CD4-positive, CD25-positive, alpha-beta regulatory T cell (primary cell): Measurements from ENCODE around the gene CMTR1. TPM values are rescaled to one million over a fixed set of nuclear protein-coding genes. Genes with fewer than 3 reads are reported as not detected.
A peak's percentile ranks its signal among the peaks of the same experiment; 100 is the strongest.

Experiments used
- ATAC-seq, 2 donors: fragments of 150-1000 bp; cut with Tn5 transposase; one replicate each; pipeline ENCODE4 v1.10.0; 2021; ENCODE audit warnings: low read depth in 2 of 2, moderate number of reproducible peaks in 2 of 2, moderate library complexity in 1 of 2
- DNase-seq, 3 donors: peaks; one replicate each; pipeline versions ENCODE4 v3.0.0 to v3.0.0-alpha.2; 2012 to 2022; ENCODE audit warnings: mixed read lengths in 1 of 3
- H3K27ac ChIP-seq: one replicate; pipeline ENCODE4 v1.7.0; 2013; ENCODE audit warnings: mild to moderate bottlenecking, low read length; ENCODE audit not compliant: insufficient read depth, poor library complexity, severe bottlenecking
- H3K27me3 ChIP-seq: one replicate; pipeline ENCODE4 v1.7.0; 2013; ENCODE audit warnings: low read length; ENCODE audit not compliant: control insufficient read depth, insufficient read depth
- H3K36me3 ChIP-seq: one replicate; pipeline ENCODE4 v1.7.0; 2013; ENCODE audit warnings: mild to moderate bottlenecking, low read length, moderate library complexity; ENCODE audit not compliant: control insufficient read depth, insufficient read depth
- H3K4me1 ChIP-seq: 2 replicates; pipeline ENCODE4 v1.7.0; 2013; ENCODE audit warnings: mild to moderate bottlenecking, low read length; ENCODE audit not compliant: insufficient read depth, control insufficient read depth, poor library complexity, severe bottlenecking
- H3K4me3 ChIP-seq: one replicate; pipeline ENCODE4 v1.7.0; 2013; ENCODE audit warnings: low read depth, mild to moderate bottlenecking, low read length, moderate library complexity
- H3K9me3 ChIP-seq, 2 experiments: 1 replicate in 1 of 2; 2 replicates in 1 of 2; pipeline ENCODE4 v1.7.0; 2013; ENCODE audit warnings: low read length in 2 of 2, mild to moderate bottlenecking in 1 of 2, moderate library complexity in 1 of 2; ENCODE audit not compliant: control insufficient read depth in 2 of 2
- H3K27ac Mint-ChIP-seq, 3 donors: one replicate each; pipeline ENCODE4 v1.8.0; 2020 to 2022; ENCODE audit warnings: mild to moderate bottlenecking in 3 of 3, mixed read lengths in 3 of 3, moderate library complexity in 2 of 3
- H3K27me3 Mint-ChIP-seq: one replicate; pipeline ENCODE4 v1.8.0; 2022; ENCODE audit warnings: mild to moderate bottlenecking, mixed read lengths
- H3K36me3 Mint-ChIP-seq: one replicate; pipeline ENCODE4 v1.8.0; 2020; ENCODE audit warnings: mixed read lengths
- H3K4me1 Mint-ChIP-seq, 4 donors: one replicate each; pipeline ENCODE4 v1.8.0; 2020 to 2022; ENCODE audit warnings: mixed read lengths in 4 of 4, mild to moderate bottlenecking in 1 of 4
- H3K4me3 Mint-ChIP-seq, 4 donors: one replicate each; pipeline ENCODE4 v1.8.0; 2020 to 2022; ENCODE audit warnings: mild to moderate bottlenecking in 4 of 4, mixed read lengths in 4 of 4, moderate library complexity in 3 of 4
- H3K9me3 Mint-ChIP-seq, 7 donors: one replicate each; pipeline ENCODE4 v1.8.0; 2020 to 2022; ENCODE audit warnings: mixed read lengths in 7 of 7, mild to moderate bottlenecking in 3 of 7, moderate library complexity in 2 of 7
- polyA plus RNA-seq, 4 donors: library from polyadenylated mRNA; unstranded; fragments of 300-500 nt; fragmentation: Illumina TruSeq; gene quantifications; one replicate each; pipeline ENCODE4 v1.2.3, GENCODE V29; 2021
- total RNA-seq: library from RNA; stranded (reverse); gene quantifications from one replicate; pipeline ENCODE4 v1.2.3, GENCODE V29; 2022

The CMTR1 gene
- total and polyA plus RNA-seq, 5 donors from 2014 or later, result 27.8 to 91.2 (median 29.4) TPM

- peaks cover 66% of the 10 kb centered on the region for H3K36me3 Mint-ChIP-seq
These were observed 21.6 kb downstream of the CMTR1 start for GRCh38 chr6:37454420-37455140.

GRCh38 chr6:37456126-37456525 lies 23.1 kb downstream of the CMTR1 start:
- Histone ChIP-seq H3K27ac (no peak overlapping the region), H3K4me3 (no peak overlapping the region), H3K36me3 (peaks cover 92% of the 10 kb centered on the region), H3K4me1 (no peaks in the 10 kb centered on the region), H3K27me3 (no peaks in the 10 kb centered on the region), H3K9me3 (no peaks in the 10 kb centered on the region)
- H3K27me3 Mint-ChIP-seq, result no peaks in the 10 kb centered on the region
- H3K27ac Mint-ChIP-seq, result no peak overlapping the region
- ATAC-seq (no peak), DNase-seq (no peak)
- peak overlapping the region in 1 of 4 donors; percentile 40 for H3K4me3 Mint-ChIP-seq
- H3K4me1 Mint-ChIP-seq, result peaks cover 0 to 12% (median 8%) of the 10 kb centered on the region in 4 donors
- H3K9me3 Mint-ChIP-seq, result no peaks in the 10 kb centered on the region
- peaks cover 64% of the 10 kb centered on the region for H3K36me3 Mint-ChIP-seq

More at GRCh38 chr6:37454420-37455140, 21.6 kb downstream of the CMTR1 start:
- peaks cover 0 to 12% (median 10%) of the 10 kb centered on the region in 4 donors for H3K4me1 Mint-ChIP-seq
- Histone ChIP-seq H3K4me3 (no peak overlapping the region), H3K4me1 (no peaks in the 10 kb centered on the region), H3K27ac (no peak overlapping the region), H3K27me3 (no peaks in the 10 kb centered on the region), H3K36me3 (peaks cover 91% of the 10 kb centered on the region), H3K9me3 (no peaks in the 10 kb centered on the region)
- ATAC-seq (no peak), DNase-seq (no peak)
- peak overlapping the region in 1 of 3 donors; percentile 59 for H3K27ac Mint-ChIP-seq
- no peaks in the 10 kb centered on the region for H3K9me3 Mint-ChIP-seq
- no peaks in the 10 kb centered on the region for H3K27me3 Mint-ChIP-seq
- no peak overlapping the region for H3K4me3 Mint-ChIP-seq

- no peak overlapping the region for H3K27ac ChIP-seq
- H3K27ac Mint-ChIP-seq, result peak overlapping the region; percentile 10 to 69 (median 49)
These were observed 24.0 kb downstream of the CMTR1 start for GRCh38 chr6:37456816-37457560.

GRCh38 chr6:37459981-37460800 lies 27.2 kb downstream of the CMTR1 start:
- H3K27me3 ChIP-seq, result no peaks in the 10 kb centered on the region
- no peak overlapping the region for H3K4me3 Mint-ChIP-seq
- H3K36me3 ChIP-seq, result peaks cover 84% of the 10 kb centered on the region
- no peak for ATAC-seq
- no peak for DNase-seq
- H3K9me3 ChIP-seq, result no peaks in the 10 kb centered on the region
- peaks cover 0 to 2% (median 0%) of the 10 kb centered on the region in 7 donors for H3K9me3 Mint-ChIP-seq
- H3K4me1 ChIP-seq, result no peaks in the 10 kb centered on the region
- no peak overlapping the region for H3K27ac Mint-ChIP-seq
- no peak overlapping the region for H3K4me3 ChIP-seq
- no peak overlapping the region for H3K27ac ChIP-seq
- H3K27me3 Mint-ChIP-seq, result no peaks in the 10 kb centered on the region
- H3K36me3 Mint-ChIP-seq, result peaks cover 69% of the 10 kb centered on the region
- H3K4me1 Mint-ChIP-seq, result peaks cover 0 to 4% (median 1%) of the 10 kb centered on the region in 4 donors

More at GRCh38 chr6:37456816-37457560, 24.0 kb downstream of the CMTR1 start:
- no peaks in the 10 kb centered on the region for H3K27me3 ChIP-seq
- no peaks in the 10 kb centered on the region for H3K4me1 ChIP-seq
- peaks cover 92% of the 10 kb centered on the region for H3K36me3 ChIP-seq
- ATAC-seq (no peak), DNase-seq (no peak)
- Mint-ChIP-seq H3K4me3 (peak overlapping the region in 1 of 4 donors; percentile 9), H3K36me3 (peaks cover 67% of the 10 kb centered on the region), H3K27me3 (no peaks in the 10 kb centered on the region), H3K9me3 (no peaks in the 10 kb centered on the region), H3K4me1 (peaks cover 0 to 12% (median 7%) of the 10 kb centered on the region in 4 donors)
- no peaks in the 10 kb centered on the region for H3K9me3 ChIP-seq
- H3K4me3 ChIP-seq, result no peak overlapping the region

DNA sequence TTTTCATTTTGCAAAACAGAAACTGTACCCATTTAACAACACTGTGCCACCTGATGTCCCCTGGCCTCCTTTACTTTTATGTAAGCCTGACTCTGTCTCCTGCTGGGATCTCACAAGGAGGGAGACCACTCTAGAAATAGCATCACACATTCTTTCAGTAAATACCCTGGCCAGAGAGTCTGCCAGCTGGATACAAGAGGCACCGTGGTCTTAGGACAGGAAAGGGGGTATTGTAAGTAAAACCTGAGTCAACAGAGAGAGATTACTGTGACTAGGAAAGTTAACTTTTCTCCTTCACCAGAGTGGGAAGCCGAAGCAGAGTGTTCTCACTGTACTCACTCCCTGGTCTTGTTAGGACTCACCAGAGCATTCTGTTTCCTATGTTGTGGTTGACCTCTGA lies 27.8 kb downstream of the CMTR1 start:
- Histone ChIP-seq H3K27ac (no peak overlapping the region), H3K4me1 (no peaks in the 10 kb centered on the region), H3K36me3 (peaks cover 81% of the 10 kb centered on the region), H3K9me3 (no peaks in the 10 kb centered on the region), H3K4me3 (no peak overlapping the region), H3K27me3 (no peaks in the 10 kb centered on the region)
- DNase-seq (no peak), ATAC-seq (no peak)
- peaks cover 0 to 2% (median 0%) of the 10 kb centered on the region in 7 donors for H3K9me3 Mint-ChIP-seq
- no peaks in the 10 kb centered on the region for H3K27me3 Mint-ChIP-seq
- H3K4me3 Mint-ChIP-seq, result no peak overlapping the region
- peaks cover 63% of the 10 kb centered on the region for H3K36me3 Mint-ChIP-seq
- peak overlapping the region in 1 of 3 donors; percentile 49 for H3K27ac Mint-ChIP-seq
- no peaks in the 10 kb centered on the region for H3K4me1 Mint-ChIP-seq

GRCh38 chr6:37463110-37463509 lies 30.1 kb downstream of the CMTR1 start:
- no peak for ATAC-seq
- peaks cover 60% of the 10 kb centered on the region for H3K36me3 Mint-ChIP-seq

DNA sequence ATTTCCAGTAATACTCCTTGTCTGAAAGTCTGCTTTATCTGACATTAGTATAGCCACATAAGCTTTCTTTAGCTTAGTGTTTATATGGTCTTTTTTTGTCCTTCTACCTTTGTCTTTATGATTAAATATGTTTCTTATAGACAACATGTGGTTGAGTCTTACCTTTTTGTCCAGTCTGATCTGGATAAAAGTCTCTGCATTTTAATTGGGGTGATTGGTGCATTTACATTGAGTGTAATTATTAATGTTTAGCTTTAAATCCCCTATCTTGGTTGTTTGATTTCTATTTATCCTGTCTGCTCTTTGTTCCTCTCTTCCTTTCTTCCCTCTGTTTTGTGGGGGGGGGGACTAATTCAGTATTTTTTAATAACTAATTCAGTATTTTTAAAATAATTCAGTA lies 34.7 kb downstream of the CMTR1 start:
- no peak overlapping the region for H3K27ac ChIP-seq
- Mint-ChIP-seq H3K4me3 (no peak overlapping the region), H3K9me3 (peaks cover 0 to 5% (median 2%) of the 10 kb centered on the region in 7 donors), H3K36me3 (peaks cover 53% of the 10 kb centered on the region), H3K4me1 (peaks cover 0 to 6% (median 3%) of the 10 kb centered on the region in 4 donors), H3K27me3 (no peaks in the 10 kb centered on the region), H3K27ac (no peak overlapping the region)
- H3K36me3 ChIP-seq, result peaks cover 68% of the 10 kb centered on the region
- H3K27me3 ChIP-seq, result no peaks in the 10 kb centered on the region
- H3K9me3 ChIP-seq, result peaks cover 0 to 4% of the 10 kb centered on the region in 2 experiments
- H3K4me3 ChIP-seq, result no peak overlapping the region
- ATAC-seq (no peak), DNase-seq (no peak)
- H3K4me1 ChIP-seq, result no peaks in the 10 kb centered on the region

More at GRCh38 chr6:37463110-37463509, 30.1 kb downstream of the CMTR1 start:
- H3K4me3 Mint-ChIP-seq, result no peak overlapping the region
- H3K4me1 Mint-ChIP-seq, result peaks cover 0 to 6% (median 2%) of the 10 kb centered on the region in 4 donors
- H3K27ac Mint-ChIP-seq, result peak overlapping the region in 2 of 3 donors; percentile 54 to 55
- Histone ChIP-seq H3K36me3 (peaks cover 85% of the 10 kb centered on the region), H3K27ac (no peak overlapping the region), H3K9me3 (peaks cover 0 to 4% of the 10 kb centered on the region in 2 experiments), H3K27me3 (no peaks in the 10 kb centered on the region), H3K4me1 (no peaks in the 10 kb centered on the region), H3K4me3 (no peak overlapping the region)
- no peaks in the 10 kb centered on the region for H3K27me3 Mint-ChIP-seq
- H3K9me3 Mint-ChIP-seq, result peaks cover 0 to 5% (median 2%) of the 10 kb centered on the region in 7 donors
- DNase-seq, result no peak
